Panc1 (cell line): ENCODE data around the gene NFAT5. TPM values are rescaled to one million over a fixed set of nuclear protein-coding genes. Genes with fewer than 3 reads are reported as not detected.

Experiments
- ATAC-seq: fragments of 200-7000 bp; cut with Tn5 transposase; 2 replicates; pipeline ENCODE4 v1.9.1; 2020; ENCODE audit warnings: mild to moderate bottlenecking, moderate library complexity
- BruUV-seq: library from RNA; stranded (reverse); fragments of 400-500 nt; replicated peaks from 2 replicates; lab custom pipeline; 2021; lab: Mats Ljungman, UMichigan
- CTCF ChIA-PET: fragments of 300-600 bp; sonication (Branson Sonifier 250); formaldehyde crosslinking; loops from one replicate; lab custom pipeline; 2022; ENCODE audit warnings: antibody characterized with exemption; lab: Charles Lee
- POLR2A ChIA-PET: fragments of 300-600 bp; sonication (Branson Sonifier 250); formaldehyde crosslinking; loops from one replicate; lab custom pipeline; 2022; ENCODE audit warnings: antibody characterized with exemption; lab: Charles Lee
- DNase-seq: peaks from one replicate; pipeline ENCODE4 v3.0.0-alpha.2; 2010; ENCODE audit warnings: low read depth, low spot score
- H3K27ac ChIP-seq: 2 replicates; pipeline ENCODE4 v1.5.1; 2011; ENCODE audit warnings: mild to moderate bottlenecking, low read length, inconsistent platforms
- H3K27me3 ChIP-seq: fragments of 200-500 bp; sonication (Bioruptor generic); 2 replicates; pipeline ENCODE4 v1.6.0; 2014; ENCODE audit warnings: low read length, inconsistent platforms; ENCODE audit not compliant: control insufficient read depth, insufficient read depth
- H3K36me3 ChIP-seq: fragments of 200-500 bp; sonication (Bioruptor generic); 2 replicates; pipeline ENCODE4 v1.5.1; 2014; ENCODE audit warnings: inconsistent platforms, mild to moderate bottlenecking, low read length, moderate library complexity; ENCODE audit not compliant: control insufficient read depth, insufficient read depth
- H3K4me1 ChIP-seq: 2 replicates; pipeline ENCODE4 v1.5.1; 2011; ENCODE audit warnings: inconsistent platforms, mild to moderate bottlenecking, low read length, moderate library complexity; ENCODE audit not compliant: control insufficient read depth, insufficient read depth
- H3K4me3 ChIP-seq, 2 experiments: 2 replicates each; pipeline ENCODE4 v1.5.1; 2011 to 2012; ENCODE audit warnings: low read depth in 2 of 2, low read length in 2 of 2, mild to moderate bottlenecking in 2 of 2, inconsistent platforms in 1 of 2, moderate library complexity in 1 of 2
- H3K9me3 ChIP-seq: fragments of 200-500 bp; sonication (Bioruptor generic); 2 replicates; pipeline ENCODE4 v1.5.1; 2014; ENCODE audit warnings: low read depth, mild to moderate bottlenecking, inconsistent platforms, low read length, moderate library complexity; ENCODE audit not compliant: control insufficient read depth, insufficient read depth
- POLR2AphosphoS5 ChIP-seq: IDR thresholded peaks from 2 replicates; pipeline ENCODE4 v1.6.1; 2012; ENCODE audit warnings: mild to moderate bottlenecking, low read depth, low read length, moderate library complexity
- SIN3A ChIP-seq: IDR thresholded peaks from 2 replicates; pipeline ENCODE4 v1.6.1; 2012; ENCODE audit warnings: low read depth, mild to moderate bottlenecking, low read length, moderate library complexity, borderline replicate concordance; ENCODE audit not compliant: insufficient read depth
- TCF7L2 ChIP-seq: IDR thresholded peaks from 2 replicates; pipeline ENCODE4 v1.6.1; 2011; ENCODE audit warnings: mild to moderate bottlenecking, low read depth, low read length, inconsistent platforms
- in situ Hi-C: cut with HindIII; loops from 2 replicates; pipeline ENCODE4 v1.10.0; 2016; ENCODE audit warnings: low sequenced_read_pairs, low pct_unique_long_range_greater_than_20kb
- intact Hi-C: fragments of 100-400 bp; cut with micrococcal nuclease; formaldehyde crosslinking; loops from one replicate; pipeline ENCODE4 v1.10.0; 2022; ENCODE audit not compliant: unreplicated experiment
- total RNA-seq: library from RNA; stranded (reverse); gene quantifications from one replicate; pipeline ENCODE4 v1.2.1, GENCODE V29; 2021; ENCODE audit not compliant: unreplicated experiment
- TF ChIP-seq, protein P1 (sequence below): fragments of 450-650 bp; IDR thresholded peaks from 2 replicates; pipeline ENCODE4 v1.5.1; 2017; ENCODE audit warnings: mild to moderate bottlenecking
- TF ChIP-seq, protein P2 (sequence below), 2 experiments: IDR thresholded peaks; 2 replicates each; pipeline ENCODE4 v1.6.1; 2011 to 2012; ENCODE audit warnings: low read depth in 2 of 2, control low read depth in 1 of 2, low read length in 1 of 2, mild to moderate bottlenecking in 1 of 2, moderate library complexity in 1 of 2; ENCODE audit not compliant: insufficient read depth in 1 of 2

The NFAT5 gene
- total RNA-seq, 1 experiment from 2014 or later: 57.0 TPM

DNA sequence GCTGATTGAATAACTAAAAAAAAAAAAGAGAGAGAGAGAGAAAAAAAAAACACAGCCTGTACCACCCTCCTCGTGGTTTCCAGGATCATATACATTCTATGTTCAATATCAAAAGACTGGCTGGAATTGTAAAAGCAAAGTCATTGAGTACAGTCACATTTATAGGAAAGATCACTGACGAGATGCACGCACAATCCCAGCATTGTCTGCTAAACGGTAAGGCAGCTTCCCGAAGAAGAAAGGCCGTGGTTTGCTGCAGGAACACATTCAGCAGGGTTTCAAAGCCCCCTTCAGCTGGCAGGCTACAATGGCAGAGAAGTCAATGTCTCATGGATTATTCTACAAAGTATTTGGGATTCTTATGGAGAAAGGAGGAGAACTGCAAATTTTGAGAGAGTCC is 151.3 kb downstream of the NFAT5 start:
- no peak for ATAC-seq
- POLR2A ChIA-PET: interaction anchor here (0.6 to 0.7 kb wide), 2 partner anchors 11 to 1812 kb away, joined by 3 to 6 read pairs; no protein-coding TSS in a partner anchor

DNA sequence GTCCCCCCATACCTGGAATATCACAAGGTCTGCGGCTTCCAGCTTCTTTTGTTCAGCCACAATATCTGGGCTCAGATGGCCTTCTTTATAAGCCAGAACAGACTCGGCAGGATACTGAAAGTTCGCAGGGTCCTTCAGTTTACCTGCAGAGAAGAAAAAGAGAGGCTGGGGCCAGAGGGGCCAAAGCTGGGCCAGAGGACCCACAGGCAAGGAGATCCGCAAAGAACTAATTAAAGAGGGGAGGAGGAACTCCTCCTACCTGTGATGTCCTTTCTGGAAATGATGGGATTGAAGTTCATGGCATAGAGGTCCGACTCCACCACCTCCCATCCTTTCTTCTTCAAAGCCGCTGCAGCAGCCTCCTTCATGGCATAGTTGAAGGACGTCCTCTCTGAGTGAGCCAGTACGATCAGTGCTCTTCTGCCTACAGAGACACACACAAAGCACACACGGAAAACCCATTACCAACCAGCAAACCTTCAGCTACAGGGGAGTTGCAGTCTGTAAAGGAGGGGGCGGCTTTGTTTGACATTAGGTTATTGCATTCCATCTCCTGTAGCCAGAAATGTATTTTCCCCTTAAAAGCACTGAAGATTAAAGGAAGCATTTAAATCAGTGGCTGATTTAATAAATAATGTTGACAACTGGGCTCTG is 152.5 kb downstream of the NFAT5 start:
- intact Hi-C loops: no loop called here
- Histone ChIP-seq H3K9me3 (no peaks in the 10 kb centered on the region), H3K36me3 (peaks cover 2% of the 10 kb centered on the region), H3K27ac (no peak overlapping the region), H3K4me3 (no peak overlapping the region), H3K27me3 (no peaks in the 10 kb centered on the region), H3K4me1 (peaks cover 5% of the 10 kb centered on the region; the same call in 1 of the 2 replicates)
- no TSS peak for BruUV-seq
- ATAC-seq (no peak), DNase-seq (no peak)
- TF ChIP-seq, protein P1, sequence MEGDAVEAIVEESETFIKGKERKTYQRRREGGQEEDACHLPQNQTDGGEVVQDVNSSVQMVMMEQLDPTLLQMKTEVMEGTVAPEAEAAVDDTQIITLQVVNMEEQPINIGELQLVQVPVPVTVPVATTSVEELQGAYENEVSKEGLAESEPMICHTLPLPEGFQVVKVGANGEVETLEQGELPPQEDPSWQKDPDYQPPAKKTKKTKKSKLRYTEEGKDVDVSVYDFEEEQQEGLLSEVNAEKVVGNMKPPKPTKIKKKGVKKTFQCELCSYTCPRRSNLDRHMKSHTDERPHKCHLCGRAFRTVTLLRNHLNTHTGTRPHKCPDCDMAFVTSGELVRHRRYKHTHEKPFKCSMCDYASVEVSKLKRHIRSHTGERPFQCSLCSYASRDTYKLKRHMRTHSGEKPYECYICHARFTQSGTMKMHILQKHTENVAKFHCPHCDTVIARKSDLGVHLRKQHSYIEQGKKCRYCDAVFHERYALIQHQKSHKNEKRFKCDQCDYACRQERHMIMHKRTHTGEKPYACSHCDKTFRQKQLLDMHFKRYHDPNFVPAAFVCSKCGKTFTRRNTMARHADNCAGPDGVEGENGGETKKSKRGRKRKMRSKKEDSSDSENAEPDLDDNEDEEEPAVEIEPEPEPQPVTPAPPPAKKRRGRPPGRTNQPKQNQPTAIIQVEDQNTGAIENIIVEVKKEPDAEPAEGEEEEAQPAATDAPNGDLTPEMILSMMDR: no peak
- no peak for TF ChIP-seq POLR2AphosphoS5
- no peak for TF ChIP-seq SIN3A
- TF ChIP-seq, protein P2, sequence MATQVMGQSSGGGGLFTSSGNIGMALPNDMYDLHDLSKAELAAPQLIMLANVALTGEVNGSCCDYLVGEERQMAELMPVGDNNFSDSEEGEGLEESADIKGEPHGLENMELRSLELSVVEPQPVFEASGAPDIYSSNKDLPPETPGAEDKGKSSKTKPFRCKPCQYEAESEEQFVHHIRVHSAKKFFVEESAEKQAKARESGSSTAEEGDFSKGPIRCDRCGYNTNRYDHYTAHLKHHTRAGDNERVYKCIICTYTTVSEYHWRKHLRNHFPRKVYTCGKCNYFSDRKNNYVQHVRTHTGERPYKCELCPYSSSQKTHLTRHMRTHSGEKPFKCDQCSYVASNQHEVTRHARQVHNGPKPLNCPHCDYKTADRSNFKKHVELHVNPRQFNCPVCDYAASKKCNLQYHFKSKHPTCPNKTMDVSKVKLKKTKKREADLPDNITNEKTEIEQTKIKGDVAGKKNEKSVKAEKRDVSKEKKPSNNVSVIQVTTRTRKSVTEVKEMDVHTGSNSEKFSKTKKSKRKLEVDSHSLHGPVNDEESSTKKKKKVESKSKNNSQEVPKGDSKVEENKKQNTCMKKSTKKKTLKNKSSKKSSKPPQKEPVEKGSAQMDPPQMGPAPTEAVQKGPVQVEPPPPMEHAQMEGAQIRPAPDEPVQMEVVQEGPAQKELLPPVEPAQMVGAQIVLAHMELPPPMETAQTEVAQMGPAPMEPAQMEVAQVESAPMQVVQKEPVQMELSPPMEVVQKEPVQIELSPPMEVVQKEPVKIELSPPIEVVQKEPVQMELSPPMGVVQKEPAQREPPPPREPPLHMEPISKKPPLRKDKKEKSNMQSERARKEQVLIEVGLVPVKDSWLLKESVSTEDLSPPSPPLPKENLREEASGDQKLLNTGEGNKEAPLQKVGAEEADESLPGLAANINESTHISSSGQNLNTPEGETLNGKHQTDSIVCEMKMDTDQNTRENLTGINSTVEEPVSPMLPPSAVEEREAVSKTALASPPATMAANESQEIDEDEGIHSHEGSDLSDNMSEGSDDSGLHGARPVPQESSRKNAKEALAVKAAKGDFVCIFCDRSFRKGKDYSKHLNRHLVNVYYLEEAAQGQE (IDR thresholded peaks at IDR 0.05; ENCODE audit: insufficient read depth in 1 of 2, low read depth in 2 of 2, low read length in 1 of 2): no peak
- TF ChIP-seq TCF7L2: no peak
- ChIA-PET POLR2A (no interaction called here), CTCF (no interaction called here)
- in situ Hi-C loops: no loop called here

More for the DNA sequence above, 151.3 kb downstream of the NFAT5 start:
- Histone ChIP-seq H3K27me3 (no peaks in the 10 kb centered on the region), H3K36me3 (peaks cover 2% of the 10 kb centered on the region), H3K27ac (no peak overlapping the region), H3K4me3 (no peak overlapping the region), H3K9me3 (no peaks in the 10 kb centered on the region), H3K4me1 (no peaks in the 10 kb centered on the region)
- TF ChIP-seq, protein P1: no peak
- no peak for TF ChIP-seq TCF7L2
- no peak for TF ChIP-seq POLR2AphosphoS5
- no peak for TF ChIP-seq SIN3A
- TF ChIP-seq, protein P2 (IDR thresholded peaks at IDR 0.05; ENCODE audit: insufficient read depth in 1 of 2, low read depth in 2 of 2, low read length in 1 of 2): no peak
- no TSS peak for BruUV-seq
- intact Hi-C loops: no loop called here
- CTCF ChIA-PET: no interaction called here
- DNase-seq: no peak
- in situ Hi-C loops: no loop called here
